Measurements from ENCODE around the gene IL23R. TPM values are rescaled to one million over a fixed set of nuclear protein-coding genes. Genes with fewer than 3 reads are reported as not detected.

Gene IL23R
- total and polyA plus RNA-seq, 4 donors, result 0.08 to 0.09 TPM; not detected in 2

GRCh38 chr1:67162954-67163353, 3.3 kb upstream of the IL23R start:
- 86% methylated on average over 2 of the region's 2 CpGs for WGBS
- Histone ChIP-seq H3K27ac (ENCODE audit: low read depth in 1 of 2, low read length in 2 of 2) (no peak overlapping the region), H3K4me1 (ENCODE audit: control insufficient read depth in 4 of 4, insufficient read depth in 4 of 4, low read length in 3 of 4) (no peaks in the 10 kb centered on the region), H3K9me3 (ENCODE audit: control insufficient read depth in 4 of 4, low read length in 3 of 4) (no peaks in the 10 kb centered on the region), H3K4me3 (ENCODE audit: low read depth in 1 of 3, low read length in 3 of 3) (no peak overlapping the region), H3K36me3 (ENCODE audit: control insufficient read depth in 4 of 4, insufficient read depth in 3 of 4, low read depth in 1 of 4, low read length in 3 of 4) (no peaks in the 10 kb centered on the region), H3K9ac (ENCODE audit: low read depth in 1 of 2, low read length in 2 of 2) (no peak overlapping the region), H3K27me3 (ENCODE audit: control insufficient read depth in 4 of 4, insufficient read depth in 4 of 4, low read length in 3 of 4) (no peaks in the 10 kb centered on the region)
- DNase-seq (ENCODE audit: low spot score), result no peak
- no peak for TF ChIP-seq CTCF (IDR thresholded peaks at IDR 0.05; ENCODE audit: low read depth, low read length, missing input control)
- TF ChIP-seq SP1 (IDR thresholded peaks at IDR 0.05), result no peak
- TF ChIP-seq MAX (IDR thresholded peaks at IDR 0.05), result no peak
- TF ChIP-seq ATF3 (IDR thresholded peaks at IDR 0.05), result no peak
- no peak for TF ChIP-seq NR2F2 (IDR thresholded peaks at IDR 0.05)
- TF ChIP-seq RAD21 (IDR thresholded peaks at IDR 0.05), result no peak
- TF ChIP-seq FOXA1 (IDR thresholded peaks at IDR 0.05), result no peak
- TF ChIP-seq HNF4A (conservative IDR thresholded peaks at IDR 0.05), result no peak
- no peak for TF ChIP-seq REST (IDR thresholded peaks at IDR 0.05)
- TF ChIP-seq GABPA (IDR thresholded peaks at IDR 0.05 in 1 of 2, conservative IDR thresholded peaks at IDR 0.05 in 1 of 2), result no peak
- TF ChIP-seq EGR1 (IDR thresholded peaks at IDR 0.05; ENCODE audit: low read depth in 2 of 2), result no peak
- no peak for TF ChIP-seq FOXA2 (IDR thresholded peaks at IDR 0.05)
- no peak for TF ChIP-seq RXRA (IDR thresholded peaks at IDR 0.05)
- TF ChIP-seq ZBTB33 (IDR thresholded peaks at IDR 0.05), result no peak
- no peak for TF ChIP-seq YY1 (IDR thresholded peaks at IDR 0.05)
- no peak for TF ChIP-seq HNF4G (IDR thresholded peaks at IDR 0.05)
- no peak for TF ChIP-seq JUND (IDR thresholded peaks at IDR 0.05)

Data from liver (tissue), 9 donors.